Motor neuron (in vitro differentiated cells): ENCODE results near the gene CXCL17. TPM values are rescaled to one million over a fixed set of nuclear protein-coding genes. Genes with fewer than 3 reads are reported as not detected.
"Not testable (repeated sequence)": the region's sequence is repeated elsewhere in the genome, so short reads cannot be mapped to it uniquely, and the experiment has no call there.

Source experiments
- ATAC-seq, 8 experiments: fragments of 200-7000 bp; cut with Tn5 transposase; replicated peaks in 6 of 8; 2 replicates each; pipeline ENCODE4 v1.8.0; 2021; ENCODE audit warnings: mild to moderate bottlenecking in 8 of 8, moderate library complexity in 8 of 8
- H3K27ac ChIP-seq, 2 donors: fragments of 250-450 bp; sonication (Bioruptor Pico); 2 replicates each; pipeline ENCODE4 v1.9.0; 2021; ENCODE audit warnings: antibody characterized with exemption in 2 of 2, mild to moderate bottlenecking in 2 of 2, moderate library complexity in 1 of 2
- H3K4me1 ChIP-seq, 2 donors: fragments of 250-450 bp; sonication (Bioruptor Pico); replicated peaks in 1 of 2; 2 replicates each; pipeline ENCODE4 v1.6.1; 2021; ENCODE audit warnings: antibody characterized with exemption in 2 of 2, mild to moderate bottlenecking in 2 of 2, moderate library complexity in 1 of 2
- H3K4me3 ChIP-seq, 5 donors: fragments of 250-450 bp; sonication (Bioruptor Pico); 2 replicates each; pipeline ENCODE4 v1.9.0; 2021; ENCODE audit warnings: antibody characterized with exemption in 5 of 5, mild to moderate bottlenecking in 5 of 5, moderate library complexity in 4 of 5
- WGBS, 10 experiments: fragments of 450-650 bp; shearing (Covaris generic); methylation state at CpG; one replicate each; pipeline ENCODE4 v1.0.0; 2022; 5-methylcytosine and 5-hydroxymethylcytosine counted together
- in situ Hi-C, 9 experiments: fragments of 400-800 bp; cut with MboI; loops; one replicate each; pipeline ENCODE4 v1.15.0; 2021; ENCODE audit warnings: low sequenced_read_pairs in 9 of 9, low pct_unique_long_range_greater_than_20kb in 2 of 9; ENCODE audit not compliant: unreplicated experiment in 9 of 9
- total RNA-seq, 8 experiments: library from RNA; unstranded; fragments of 300-600 nt; gene quantifications; 2 replicates each; pipeline versions ENCODE4 v1.2.3 to v1.2.4, GENCODE V29; 2022

The CXCL17 gene
- total RNA-seq, 8 experiments from 2014 or later = 0.11 to 0.57 (median 0.36) TPM; not detected in 3

- in situ Hi-C loops = loop anchor here in 2 of 9 experiments (10.0 kb wide), 2 partner anchors 69 to 79 kb away; partner anchors contain the start of gene CEACAM1 (in 1 of the 2)
- 0 to 100% (median 86%) methylated on average over 1 of the region's 1 CpG; no CpG with 5 or more reads in 7 of the 10 experiments for WGBS, 10 experiments
- no peaks in the 10 kb centered on the region for H3K4me1 ChIP-seq
- no peak overlapping the region for H3K4me3 ChIP-seq
- no peak overlapping the region for H3K27ac ChIP-seq
- ATAC-seq = peak in 4 of 8 experiments; percentile 17 to 88 (median 70)
Observed at GRCh38 chr19:42455621-42456081, 12.9 kb upstream of the CXCL17 start.

GRCh38 chr19:42455086-42455485 lies 12.3 kb upstream of the CXCL17 start:
- in situ Hi-C loops = loop anchor here in 2 of 9 experiments (10.0 kb wide), 2 partner anchors 70 to 80 kb away; partner anchors contain the start of gene CEACAM1 (in 1 of the 2)
- Histone ChIP-seq H3K4me3 (no peak overlapping the region), H3K4me1 (no peaks in the 10 kb centered on the region), H3K27ac (no peak overlapping the region)
- ATAC-seq = no peak
- WGBS, 10 experiments = 38 to 100% (median 83%) methylated on average over 2 of the region's 2 CpGs; no CpG with 5 or more reads in 2 of the 10 experiments

- Histone ChIP-seq H3K27ac (no peak overlapping the region), H3K4me1 (no peaks in the 10 kb centered on the region), H3K4me3 (no peak overlapping the region)
- ATAC-seq = no peak
- in situ Hi-C loops = loop anchor here in 2 of 9 experiments (10.0 kb wide), 2 partner anchors 72 to 82 kb away; partner anchors contain the start of gene CEACAM1 (in 1 of the 2)
- WGBS, 10 experiments = 43 to 100% (median 56%) methylated on average over 1 to 4 of the region's 4 CpGs; no CpG with 5 or more reads in 1 of the 10 experiments
Observed at GRCh38 chr19:42452590-42452989, 9.8 kb upstream of the CXCL17 start.

DNA sequence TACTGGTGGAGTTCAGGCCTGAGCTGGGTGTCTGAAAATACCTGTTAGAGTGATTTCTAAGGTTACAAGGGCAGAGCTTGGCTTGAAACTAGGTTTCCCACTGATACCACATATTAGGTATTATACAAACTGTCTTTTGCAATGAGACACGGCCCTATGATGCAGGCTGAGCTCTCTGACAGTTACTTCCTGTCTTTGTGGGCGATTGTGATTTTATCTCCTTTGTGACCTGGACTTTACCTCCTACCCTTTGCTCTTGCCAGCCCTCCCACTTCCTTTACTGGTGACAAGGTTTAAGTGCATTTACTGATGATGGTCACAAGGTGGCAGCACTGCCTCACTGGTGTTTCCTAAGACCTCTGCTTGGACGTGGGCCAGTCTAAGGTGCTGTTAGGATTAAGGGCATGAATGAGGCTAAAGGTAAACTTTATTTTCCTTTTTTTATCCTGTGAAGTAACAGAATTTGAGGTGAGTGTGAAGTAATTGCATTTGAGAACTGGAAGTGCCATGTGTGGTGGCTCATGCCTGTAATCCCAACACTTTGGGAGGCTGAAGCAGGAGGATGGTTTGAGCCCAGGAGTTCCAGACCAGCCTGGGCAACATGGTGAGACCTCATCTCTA lies 7.7 kb upstream of the CXCL17 start:
- peak; percentile 57 to 87 (median 72) for ATAC-seq
- H3K4me3 ChIP-seq = no peak overlapping the region
- H3K4me1 ChIP-seq = no peaks in the 10 kb centered on the region
- WGBS, 10 experiments = 0 to 7% (median 0%) methylated on average over 1 to 3 of the region's 3 CpGs; no CpG with 5 or more reads in 4 of the 10 experiments
- H3K27ac ChIP-seq = no peak overlapping the region
- in situ Hi-C loops = loop anchor here in 2 of 9 experiments (10.0 kb wide), 2 partner anchors 74 to 84 kb away; partner anchors contain the start of gene CEACAM1 (in 1 of the 2)

- in situ Hi-C loops = loop anchor here in 1 of 9 experiments (10.0 kb wide), 1 partner anchor 76 kb away; the partner anchor contains the start of gene CEACAM1
- not testable (repeated sequence) for H3K27ac ChIP-seq, H3K4me1 ChIP-seq, H3K4me3 ChIP-seq, ATAC-seq
- WGBS, 10 experiments = 49 to 83% (median 70%) methylated on average over 1 to 5 of the region's 5 CpGs; no CpG with 5 or more reads in 4 of the 10 experiments
Observed at GRCh38 chr19:42448306-42448705, 5.6 kb upstream of the CXCL17 start.

DNA sequence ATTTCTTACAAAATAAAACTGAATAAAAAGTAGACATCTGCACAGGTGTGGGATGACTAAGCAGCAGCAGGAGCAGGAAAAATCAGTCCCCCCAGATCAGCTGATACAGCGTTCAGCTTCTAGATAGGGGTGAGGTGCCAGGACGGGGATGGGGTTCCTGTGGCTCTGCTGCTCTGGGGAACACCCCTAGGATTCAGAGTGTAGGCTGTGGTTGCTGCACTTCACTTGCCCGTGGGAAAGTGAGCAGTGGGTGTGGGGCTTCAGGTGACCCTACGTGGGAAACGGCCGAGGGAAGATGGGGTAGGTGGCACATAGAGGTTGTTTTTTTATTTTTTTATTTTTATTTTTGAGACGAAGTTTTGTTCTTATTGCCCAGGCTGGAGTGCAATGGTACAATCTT lies 3.2 kb upstream of the CXCL17 start:
- ATAC-seq = no peak
- in situ Hi-C loops = loop anchor here in 1 of 9 experiments (10.0 kb wide), 1 partner anchor 79 kb away; the partner anchor contains the start of gene CEACAM1
- Histone ChIP-seq H3K27ac (no peak overlapping the region), H3K4me3 (no peak overlapping the region), H3K4me1 (no peaks in the 10 kb centered on the region)
- 0 to 100% (median 80%) methylated on average over 1 to 6 of the region's 7 CpGs; no CpG with 5 or more reads in 1 of the 10 experiments for WGBS, 10 experiments

DNA sequence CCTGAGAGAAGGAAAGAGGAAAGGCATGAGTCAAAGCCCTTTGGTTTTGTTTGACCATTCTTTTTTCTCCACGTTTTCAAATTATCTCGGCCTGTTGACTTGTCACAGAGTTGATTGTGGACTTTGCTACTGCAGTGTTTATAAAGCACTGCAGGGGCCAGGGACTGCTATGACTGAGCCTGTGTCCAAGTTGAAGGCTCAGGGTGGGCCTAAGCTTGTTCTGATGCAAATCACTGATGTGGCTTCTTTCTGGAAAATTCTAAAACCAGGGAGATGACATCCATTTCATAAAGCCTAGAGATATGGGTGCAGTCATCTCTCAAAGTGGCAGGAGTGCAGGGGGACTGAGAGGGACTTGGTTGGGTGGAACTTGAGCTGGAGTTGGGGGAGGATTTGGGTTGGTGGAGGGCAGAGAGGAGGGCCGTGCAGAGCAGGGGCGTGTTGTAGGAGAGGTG lies 1.2 kb upstream of the CXCL17 start:
- whole genome bisulfite sequencing, 10 experiments = 20 to 70% (median 62%) methylated on average over 1 to 3 of the region's 4 CpGs; no CpG with 5 or more reads in 2 of the 10 experiments
- no peak overlapping the region for H3K27ac ChIP-seq
- peak in 1 of 8 experiments; percentile 74 for ATAC-seq
- no peaks in the 10 kb centered on the region for H3K4me1 ChIP-seq
- H3K4me3 ChIP-seq = no peak overlapping the region
- in situ Hi-C loops = loop anchor here in 1 of 9 experiments (10.0 kb wide), 1 partner anchor 81 kb away; the partner anchor contains the start of gene CEACAM1

- 31 to 100% (median 82%) methylated on average over 1 to 2 of the region's 2 CpGs; no CpG with 5 or more reads in 3 of the 10 experiments for WGBS, 10 experiments
- ATAC-seq = peak in 1 of 8 experiments; percentile 40
- no peaks in the 10 kb centered on the region for H3K4me1 ChIP-seq
- H3K4me3 ChIP-seq = no peak overlapping the region
- no peak overlapping the region for H3K27ac ChIP-seq
- in situ Hi-C loops = loop anchor here in 1 of 9 experiments (10.0 kb wide), 1 partner anchor 84 kb away; the partner anchor contains the start of gene CEACAM1
Observed at GRCh38 chr19:42441049-42441445, 1.7 kb downstream of the CXCL17 start.

DNA sequence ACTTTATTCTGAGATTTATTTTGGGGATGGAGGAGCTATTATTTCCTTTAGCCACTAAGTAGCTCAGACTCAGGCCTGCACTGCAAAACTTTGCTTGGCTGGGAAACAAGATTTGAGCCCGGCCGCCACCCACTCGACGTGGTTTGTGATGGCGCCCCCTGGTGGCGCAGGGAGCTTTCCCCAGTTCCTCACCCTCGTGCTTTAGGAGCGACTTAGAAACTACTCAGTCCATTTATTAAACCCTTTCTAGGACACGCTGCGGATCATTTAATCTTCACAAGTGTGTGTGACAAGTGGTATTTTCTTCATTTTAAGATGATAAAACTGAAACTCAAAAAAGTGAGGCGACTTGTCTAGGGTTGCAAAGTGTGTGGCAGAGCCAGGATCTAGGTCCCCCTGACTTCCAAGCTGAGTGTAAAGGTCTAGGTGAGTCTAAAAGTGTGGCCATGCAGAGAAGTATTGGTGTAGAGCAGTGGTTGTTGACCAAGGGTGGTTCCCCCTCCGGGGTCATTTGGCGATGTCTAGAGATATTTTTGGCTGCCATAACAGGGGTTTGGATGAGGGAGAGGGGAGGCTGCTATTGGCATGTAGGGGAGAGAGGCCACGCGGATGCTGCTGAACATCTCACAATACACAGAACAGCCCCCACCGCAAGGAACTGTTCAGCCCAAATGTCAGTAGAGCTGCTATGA lies 2.2 kb downstream of the CXCL17 start:
- H3K27ac ChIP-seq = no peak overlapping the region
- in situ Hi-C loops = loop anchor here in 1 of 9 experiments (10.0 kb wide), 1 partner anchor 84 kb away; the partner anchor contains the start of gene CEACAM1
- H3K4me1 ChIP-seq = no peaks in the 10 kb centered on the region
- ATAC-seq = peak in 3 of 8 experiments; percentile 79 to 85 (median 84)
- H3K4me3 ChIP-seq = no peak overlapping the region
- WGBS, 10 experiments = 19 to 80% (median 45%) methylated on average over 1 to 15 of the region's 16 CpGs; no CpG with 5 or more reads in 2 of the 10 experiments

DNA sequence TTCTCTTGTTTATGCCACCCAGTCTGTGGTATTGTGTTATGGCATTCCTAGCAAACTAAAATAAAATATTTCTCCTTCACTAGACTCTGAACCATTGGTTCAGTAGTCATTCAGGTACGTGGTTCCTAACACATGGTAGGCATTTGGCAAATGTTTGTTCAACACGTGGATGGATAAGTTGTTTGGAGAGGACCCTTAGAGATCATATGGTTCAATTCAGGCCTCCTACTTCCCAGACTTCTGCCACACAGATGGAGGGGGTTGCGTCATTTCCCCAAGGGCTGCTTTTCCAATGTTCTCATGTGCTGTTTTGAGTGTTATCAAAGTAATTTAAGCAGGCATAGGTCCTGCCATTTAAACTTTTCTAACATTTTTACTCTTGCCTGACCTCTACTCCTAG lies 6.7 kb downstream of the CXCL17 start:
- in situ Hi-C loops = no loop called here
- Histone ChIP-seq H3K4me3 (no peak overlapping the region), H3K4me1 (peaks cover 6 to 11% of the 10 kb centered on the region in 2 donors), H3K27ac (no peak overlapping the region)
- ATAC-seq = peak in 1 of 8 experiments; percentile 14
- WGBS, 10 experiments = 0 to 100% (median 58%) methylated on average over 1 to 3 of the region's 3 CpGs; no CpG with 5 or more reads in 1 of the 10 experiments

- Histone ChIP-seq H3K27ac (no peak overlapping the region), H3K4me1 (peaks cover 6 to 11% of the 10 kb centered on the region in 2 donors), H3K4me3 (no peak overlapping the region)
- no peak for ATAC-seq
- 0 to 100% (median 89%) methylated on average over 1 to 5 of the region's 6 CpGs; no CpG with 5 or more reads in 1 of the 10 experiments for WGBS, 10 experiments
- in situ Hi-C loops = no loop called here
Observed at GRCh38 chr19:42435316-42435715, 7.4 kb downstream of the CXCL17 start.

GRCh38 chr19:42433503-42434260 lies 9.1 kb downstream of the CXCL17 start:
- Histone ChIP-seq H3K4me1 (peaks cover 6 to 11% of the 10 kb centered on the region in 2 donors), H3K4me3 (no peak overlapping the region), H3K27ac (peak overlapping the region; percentile 60 to 72)
- in situ Hi-C loops = no loop called here
- WGBS, 10 experiments = 0 to 63% (median 38%) methylated on average over 1 to 6 of the region's 9 CpGs; no CpG with 5 or more reads in 2 of the 10 experiments
- ATAC-seq = peak; percentile 73 to 91 (median 83)
